Transverse colon (tissue), 3 donors: Measurements from ENCODE around the gene MACF1.
"Not testable (repeated sequence)": the region's sequence is repeated elsewhere in the genome, so short reads cannot be mapped to it uniquely, and the experiment has no call there.

Source experiments
- CTCF ChIP-seq, 5 experiments: fragments of 200-600 bp in 3 of 5; fragments of 450-650 bp in 2 of 5; sonication (generic) in 3 of 5; IDR thresholded peaks; 1 replicate in 2 of 5; 2 replicates in 3 of 5; pipeline ENCODE4 v1.5.1; 2016 to 2017; ENCODE audit warnings: antibody characterized with exemption in 5 of 5, inconsistent platforms in 3 of 5, mild to moderate bottlenecking in 2 of 5, moderate library complexity in 1 of 5
- EP300 ChIP-seq: sonication (generic); formaldehyde crosslinking; IDR thresholded peaks from one replicate; pipeline ENCODE4 v1.6.1; 2017; ENCODE audit warnings: antibody characterized with exemption, low read depth
- POLR2A ChIP-seq: fragments of 450-650 bp; IDR thresholded peaks from one replicate; pipeline ENCODE4 v1.6.1; 2016; ENCODE audit warnings: antibody characterized with exemption, mild to moderate bottlenecking, moderate library complexity

- TF ChIP-seq POLR2A; CTCF (IDR thresholded peaks at IDR 0.05); EP300: not testable (repeated sequence)
These were observed 293.7 kb downstream of the MACF1 start for GRCh38 chr1:39498096-39498710.
